ENCODE measurements around the gene RPL22.

RPL22 gene

DNA sequence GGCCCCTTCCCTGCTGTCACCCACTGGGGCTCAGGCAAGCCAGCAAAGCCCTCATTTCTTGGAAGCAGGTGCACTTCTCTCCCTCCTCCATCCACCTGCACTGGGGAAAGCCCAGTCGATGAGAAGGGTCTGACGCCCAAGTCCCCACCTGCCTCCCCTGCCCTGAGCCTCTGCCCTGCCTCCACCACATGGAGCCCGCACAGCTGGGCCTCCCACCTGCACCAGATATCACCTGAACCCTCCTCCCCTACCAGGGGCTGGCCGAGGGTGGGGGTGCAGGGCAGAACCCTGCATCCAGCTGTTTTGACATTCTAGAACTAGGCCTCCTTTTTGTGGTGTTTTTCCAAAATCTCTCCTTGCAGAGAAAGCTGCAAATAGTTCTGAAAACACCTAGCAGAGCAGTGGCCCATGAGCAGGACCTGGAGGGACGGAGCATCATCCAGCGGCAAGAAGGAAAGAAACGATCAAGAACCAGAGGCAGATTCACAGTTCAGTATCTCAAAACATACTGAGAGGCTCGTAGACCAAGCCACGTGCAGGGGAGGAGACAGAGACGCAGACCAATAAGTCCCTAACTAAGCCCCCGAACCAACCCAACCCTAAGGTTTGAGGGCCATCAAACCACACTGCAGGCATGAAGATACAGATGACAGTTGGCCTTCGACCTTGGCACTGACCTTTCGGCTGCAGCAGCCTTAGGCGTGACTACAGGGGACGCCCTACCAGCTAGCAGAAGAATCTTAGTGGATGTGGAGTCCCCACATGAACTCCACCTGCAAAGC lies 36.0 kb downstream of the RPL22 start:
- no peak for DNase-seq (ENCODE audit: low read depth, low spot score)
- Histone ChIP-seq H3K9me3 (ENCODE audit: insufficient read depth, low read length) (no peaks in the 10 kb centered on the region), H3K9ac (ENCODE audit: insufficient read length, low read depth) (no peak overlapping the region), H3K36me3 (ENCODE audit: insufficient read depth, insufficient read length, low read length) (no peaks in the 10 kb centered on the region), H3K27me3 (ENCODE audit: insufficient read depth, insufficient read length) (no peaks in the 10 kb centered on the region), H3K4me3 (ENCODE audit: insufficient read length, low read depth) (no peak overlapping the region), H3K4me1 (ENCODE audit: insufficient read depth, insufficient read length) (no peaks in the 10 kb centered on the region)
- no peak for TF ChIP-seq SUZ12 (IDR thresholded peaks at IDR 0.05; ENCODE audit: extremely low read depth, insufficient read depth, insufficient read length)
- TF ChIP-seq YY1 (IDR thresholded peaks at IDR 0.05; ENCODE audit: insufficient read depth, insufficient read length), result no peak
- no peak for TF ChIP-seq ZNF274 (IDR thresholded peaks at IDR 0.05; ENCODE audit: low read depth, low read length)

DNA sequence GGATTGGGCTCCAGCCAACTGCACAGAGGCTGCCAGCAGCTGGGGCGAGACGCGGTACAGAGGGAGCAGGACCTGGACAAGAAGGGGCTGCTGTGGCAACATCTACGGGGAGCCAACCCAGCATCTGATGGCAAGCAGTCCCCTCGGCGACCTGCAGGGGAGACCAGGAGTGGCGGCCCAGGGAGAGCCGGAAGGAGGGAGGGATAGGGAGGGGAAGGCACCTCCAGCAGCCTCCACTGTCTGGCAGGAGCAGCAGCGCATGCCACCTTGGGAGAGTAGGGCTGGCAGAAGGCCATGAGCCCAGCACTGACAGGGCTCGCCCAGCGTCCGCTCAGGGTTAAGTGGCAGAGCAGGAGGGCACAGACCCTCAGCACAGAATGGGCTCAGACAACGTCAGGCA lies 36.6 kb downstream of the RPL22 start:
- no peak for TF ChIP-seq ZNF274 (IDR thresholded peaks at IDR 0.05; ENCODE audit: low read depth, low read length)
- no peak for TF ChIP-seq YY1 (IDR thresholded peaks at IDR 0.05; ENCODE audit: insufficient read depth, insufficient read length)
- no peak for TF ChIP-seq SUZ12 (IDR thresholded peaks at IDR 0.05; ENCODE audit: extremely low read depth, insufficient read depth, insufficient read length)
- H3K4me1 ChIP-seq (ENCODE audit: insufficient read depth, insufficient read length), result no peaks in the 10 kb centered on the region
- no peak for DNase-seq (ENCODE audit: low read depth, low spot score)
- no peaks in the 10 kb centered on the region for H3K9me3 ChIP-seq (ENCODE audit: insufficient read depth, low read length)
- no peaks in the 10 kb centered on the region for H3K27me3 ChIP-seq (ENCODE audit: insufficient read depth, insufficient read length)
- no peaks in the 10 kb centered on the region for H3K36me3 ChIP-seq (ENCODE audit: insufficient read depth, insufficient read length, low read length)
- no peak overlapping the region for H3K4me3 ChIP-seq (ENCODE audit: insufficient read length, low read depth)
- H3K9ac ChIP-seq (ENCODE audit: insufficient read length, low read depth), result no peak overlapping the region

DNA sequence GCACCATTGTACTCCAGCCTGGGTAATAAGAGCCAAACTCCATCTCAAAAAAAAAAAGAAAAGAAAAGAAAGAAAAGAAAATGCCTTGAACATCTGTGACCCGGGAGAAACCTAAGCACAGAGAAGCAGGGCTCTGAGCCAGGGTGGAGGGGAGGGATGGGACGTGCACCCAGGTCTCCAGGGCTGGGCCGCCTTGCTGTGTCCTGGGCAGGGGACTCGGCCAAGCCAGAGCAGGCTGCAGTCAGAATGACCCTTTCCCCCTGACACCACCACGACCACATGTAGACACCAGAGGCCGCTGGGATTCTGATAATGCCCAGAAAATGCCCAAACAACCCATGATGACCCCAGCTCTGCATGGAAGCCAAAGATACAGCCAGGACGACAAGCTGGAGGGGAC lies 37.1 kb downstream of the RPL22 start:
- no peak overlapping the region for H3K9ac ChIP-seq (ENCODE audit: insufficient read length, low read depth)
- H3K36me3 ChIP-seq (ENCODE audit: insufficient read depth, insufficient read length, low read length), result no peaks in the 10 kb centered on the region
- TF ChIP-seq YY1 (IDR thresholded peaks at IDR 0.05; ENCODE audit: insufficient read depth, insufficient read length) (no peak), SUZ12 (IDR thresholded peaks at IDR 0.05; ENCODE audit: extremely low read depth, insufficient read depth, insufficient read length) (no peak), ZNF274 (IDR thresholded peaks at IDR 0.05; ENCODE audit: low read depth, low read length) (no peak)
- no peaks in the 10 kb centered on the region for H3K4me1 ChIP-seq (ENCODE audit: insufficient read depth, insufficient read length)
- H3K27me3 ChIP-seq (ENCODE audit: insufficient read depth, insufficient read length), result no peaks in the 10 kb centered on the region
- no peak for DNase-seq (ENCODE audit: low read depth, low spot score)
- no peaks in the 10 kb centered on the region for H3K9me3 ChIP-seq (ENCODE audit: insufficient read depth, low read length)
- no peak overlapping the region for H3K4me3 ChIP-seq (ENCODE audit: insufficient read length, low read depth)

DNA sequence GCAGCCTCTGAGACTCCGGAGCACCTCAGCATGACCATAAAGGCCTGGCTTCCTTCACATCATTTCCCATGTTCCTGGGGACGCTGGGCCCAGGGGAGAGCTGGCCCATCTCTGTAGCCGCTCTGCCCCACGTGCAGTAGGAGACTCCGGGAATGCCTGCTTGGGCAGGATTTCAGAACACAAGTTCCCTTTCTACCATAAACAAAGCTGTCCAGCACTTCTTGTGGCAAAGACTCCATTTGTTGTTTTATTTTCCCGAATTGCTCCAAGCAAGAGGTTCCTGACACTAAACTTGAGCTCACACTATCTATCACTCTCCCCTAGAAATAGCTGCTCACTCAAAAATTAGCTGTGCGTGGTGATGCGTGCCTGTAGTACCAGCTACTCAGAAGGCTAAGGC lies 41.2 kb downstream of the RPL22 start:
- H3K36me3 ChIP-seq (ENCODE audit: insufficient read depth, insufficient read length, low read length), result no peaks in the 10 kb centered on the region
- no peak overlapping the region for H3K4me3 ChIP-seq (ENCODE audit: insufficient read length, low read depth)
- H3K9me3 ChIP-seq (ENCODE audit: insufficient read depth, low read length), result no peaks in the 10 kb centered on the region
- no peak overlapping the region for H3K9ac ChIP-seq (ENCODE audit: insufficient read length, low read depth)
- no peaks in the 10 kb centered on the region for H3K27me3 ChIP-seq (ENCODE audit: insufficient read depth, insufficient read length)
- TF ChIP-seq ZNF274 (IDR thresholded peaks at IDR 0.05; ENCODE audit: low read depth, low read length), result no peak
- no peak for TF ChIP-seq YY1 (IDR thresholded peaks at IDR 0.05; ENCODE audit: insufficient read depth, insufficient read length)
- no peak for TF ChIP-seq SUZ12 (IDR thresholded peaks at IDR 0.05; ENCODE audit: extremely low read depth, insufficient read depth, insufficient read length)
- DNase-seq (ENCODE audit: low read depth, low spot score), result no peak
- H3K4me1 ChIP-seq (ENCODE audit: insufficient read depth, insufficient read length), result peaks cover 8% of the 10 kb centered on the region

DNA sequence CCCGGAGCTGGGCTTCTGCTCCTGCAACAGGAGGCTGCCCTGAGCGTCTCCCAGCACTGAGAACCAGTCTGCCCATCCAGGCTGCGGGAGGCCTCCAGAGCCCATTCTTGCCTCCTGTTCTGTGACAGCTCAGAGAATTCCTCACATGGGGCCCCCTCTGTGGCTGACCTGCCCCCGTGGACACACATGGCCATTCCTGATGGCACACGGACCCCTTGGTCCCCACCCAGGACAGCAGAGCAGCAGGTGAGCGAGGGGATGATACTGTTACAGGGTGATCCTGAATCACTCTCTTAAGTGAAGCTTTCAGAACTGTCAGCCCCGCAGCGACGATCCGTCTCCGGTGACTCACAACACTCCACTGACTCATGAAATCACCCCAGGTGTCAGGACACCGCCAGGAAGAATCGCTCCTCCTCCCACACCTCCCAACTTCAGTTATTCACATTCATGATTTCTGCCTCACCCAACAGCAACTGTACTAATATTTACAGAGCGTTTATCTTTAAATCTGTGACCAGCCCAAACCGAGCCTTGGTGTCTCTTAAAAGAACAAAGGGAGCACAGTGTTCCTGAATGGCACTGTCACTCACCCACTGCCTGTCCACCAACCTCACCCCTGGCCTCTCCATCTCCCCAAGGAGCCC lies 41.7 kb downstream of the RPL22 start:
- Histone ChIP-seq H3K9ac (ENCODE audit: insufficient read length, low read depth) (no peak overlapping the region), H3K27me3 (ENCODE audit: insufficient read depth, insufficient read length) (no peaks in the 10 kb centered on the region), H3K9me3 (ENCODE audit: insufficient read depth, low read length) (no peaks in the 10 kb centered on the region), H3K36me3 (ENCODE audit: insufficient read depth, insufficient read length, low read length) (no peaks in the 10 kb centered on the region), H3K4me1 (ENCODE audit: insufficient read depth, insufficient read length) (peaks cover 8% of the 10 kb centered on the region), H3K4me3 (ENCODE audit: insufficient read length, low read depth) (no peak overlapping the region)
- TF ChIP-seq YY1 (IDR thresholded peaks at IDR 0.05; ENCODE audit: insufficient read depth, insufficient read length), result no peak
- no peak for TF ChIP-seq SUZ12 (IDR thresholded peaks at IDR 0.05; ENCODE audit: extremely low read depth, insufficient read depth, insufficient read length)
- no peak for TF ChIP-seq ZNF274 (IDR thresholded peaks at IDR 0.05; ENCODE audit: low read depth, low read length)
- no peak for DNase-seq (ENCODE audit: low read depth, low spot score)

DNA sequence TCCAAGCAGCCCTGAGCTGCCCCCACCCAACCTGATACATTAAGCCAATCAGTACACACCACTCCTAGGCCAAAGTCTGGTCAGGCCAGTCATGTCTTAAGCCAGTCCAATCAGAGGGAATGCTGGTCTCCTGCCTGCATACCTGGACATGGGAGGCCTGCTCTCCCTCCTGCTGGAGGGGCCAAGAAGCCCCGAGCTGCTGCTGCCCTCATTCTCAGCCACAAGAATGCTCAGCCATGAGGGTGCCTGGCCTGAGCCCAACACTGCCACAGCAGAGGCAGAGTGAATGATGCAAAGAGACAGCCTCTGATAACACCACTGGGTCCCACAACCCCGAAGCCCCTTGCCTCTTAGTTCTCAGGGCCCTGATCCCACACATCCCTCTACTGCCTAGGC lies 42.3 kb downstream of the RPL22 start:
- H3K36me3 ChIP-seq (ENCODE audit: insufficient read depth, insufficient read length, low read length), result no peaks in the 10 kb centered on the region
- H3K4me1 ChIP-seq (ENCODE audit: insufficient read depth, insufficient read length), result peaks cover 8% of the 10 kb centered on the region
- no peak for DNase-seq (ENCODE audit: low read depth, low spot score)
- H3K27me3 ChIP-seq (ENCODE audit: insufficient read depth, insufficient read length), result no peaks in the 10 kb centered on the region
- TF ChIP-seq ZNF274 (IDR thresholded peaks at IDR 0.05; ENCODE audit: low read depth, low read length), result no peak
- no peak for TF ChIP-seq YY1 (IDR thresholded peaks at IDR 0.05; ENCODE audit: insufficient read depth, insufficient read length)
- H3K9me3 ChIP-seq (ENCODE audit: insufficient read depth, low read length), result no peaks in the 10 kb centered on the region
- no peak overlapping the region for H3K4me3 ChIP-seq (ENCODE audit: insufficient read length, low read depth)
- H3K9ac ChIP-seq (ENCODE audit: insufficient read length, low read depth), result no peak overlapping the region

DNA sequence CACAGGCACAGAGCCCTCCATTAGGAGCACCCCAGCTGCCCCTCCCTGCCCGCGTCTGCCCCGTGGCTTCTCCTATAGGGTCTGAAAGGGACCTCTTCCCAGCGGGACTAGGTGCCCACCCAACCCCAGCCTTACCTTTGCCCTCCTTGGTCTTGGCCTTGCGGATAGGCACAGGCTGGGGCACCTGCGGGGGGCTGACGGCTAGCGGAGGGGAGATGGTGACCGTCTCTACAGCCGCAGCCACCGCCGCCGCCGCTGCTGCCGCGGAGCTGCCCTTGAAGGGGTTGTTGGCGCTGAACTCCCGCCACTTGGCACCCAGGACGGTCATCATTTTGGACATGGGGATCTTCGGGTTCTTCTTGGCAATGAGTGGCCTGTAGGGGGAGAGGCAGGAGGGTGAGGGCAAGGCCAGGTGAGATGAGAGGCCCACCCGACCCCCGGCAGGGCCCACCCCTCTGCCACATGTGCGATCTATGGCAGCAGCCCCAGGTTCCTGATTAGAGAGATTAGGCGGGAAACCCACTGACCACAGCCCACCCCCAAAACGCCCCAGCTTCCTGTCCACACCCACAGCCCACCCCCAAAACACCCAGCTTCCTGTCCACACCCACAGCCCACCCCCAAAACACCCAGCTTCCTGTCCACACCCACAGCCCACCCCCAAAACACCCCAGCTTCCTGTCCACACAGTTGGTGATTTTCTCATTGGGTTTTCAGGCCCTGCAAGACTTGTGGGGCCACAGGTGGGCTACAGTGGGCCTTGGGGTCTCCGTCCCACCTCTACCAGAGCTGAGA lies 44.7 kb downstream of the RPL22 start:
- no peaks in the 10 kb centered on the region for H3K9me3 ChIP-seq (ENCODE audit: insufficient read depth, low read length)
- DNase-seq (ENCODE audit: low read depth, low spot score), result no peak
- H3K4me3 ChIP-seq (ENCODE audit: insufficient read length, low read depth), result no peak overlapping the region
- H3K36me3 ChIP-seq (ENCODE audit: insufficient read depth, insufficient read length, low read length), result no peaks in the 10 kb centered on the region
- peaks cover 5% of the 10 kb centered on the region for H3K27me3 ChIP-seq (ENCODE audit: insufficient read depth, insufficient read length)
- H3K4me1 ChIP-seq (ENCODE audit: insufficient read depth, insufficient read length), result peaks cover 8% of the 10 kb centered on the region
- H3K9ac ChIP-seq (ENCODE audit: insufficient read length, low read depth), result no peak overlapping the region
- TF ChIP-seq ZNF274 (IDR thresholded peaks at IDR 0.05; ENCODE audit: low read depth, low read length), result no peak
